HFFc6 (cell line): ENCODE results near the gene JAM2. TPM values are rescaled to one million over a fixed set of nuclear protein-coding genes. Genes with fewer than 3 reads are reported as not detected.
"Not testable (repeated sequence)": the region's sequence is repeated elsewhere in the genome, so short reads cannot be mapped to it uniquely, and the experiment has no call there.

Source experiments
- DNase-seq: peaks from one replicate; pipeline ENCODE4 v3.0.0-alpha.2; 2018
- H3K27ac Mint-ChIP-seq: 2 replicates; pipeline ENCODE4 v1.8.0; 2020; ENCODE audit warnings: mild to moderate bottlenecking, mixed read lengths
- H3K27me3 Mint-ChIP-seq: 2 replicates; pipeline ENCODE4 v1.8.0; 2021; ENCODE audit warnings: mild to moderate bottlenecking, moderate library complexity, mixed read lengths; ENCODE audit not compliant: insufficient read depth
- H3K36me3 Mint-ChIP-seq: 2 replicates; pipeline ENCODE4 v1.8.0; 2021; ENCODE audit warnings: low read depth, mixed read lengths
- H3K4me1 Mint-ChIP-seq: 2 replicates; pipeline ENCODE4 v1.8.0; 2020; ENCODE audit warnings: low read depth, mixed read lengths
- H3K4me3 Mint-ChIP-seq: 2 replicates; pipeline ENCODE4 v1.8.0; 2020; ENCODE audit warnings: mild to moderate bottlenecking, moderate library complexity, mixed read lengths
- H3K9me3 Mint-ChIP-seq: 2 replicates; pipeline ENCODE4 v1.8.0; 2020; ENCODE audit warnings: mild to moderate bottlenecking, mixed read lengths
- CTCF ChIP-seq: fragments of 200-600 bp; sonication (generic); IDR thresholded peaks from 2 replicates; pipeline ENCODE4 v1.5.0; 2021; ENCODE audit warnings: antibody characterized with exemption, mild to moderate bottlenecking
- total RNA-seq, 6 experiments: library from RNA; stranded (reverse); fragmentation: NEBNext Ultra II Directional; extraction: Animal tissue kit (Norgen Biotek cat#: 25700); gene quantifications; 2 replicates in 1 of 6; 3 replicates in 5 of 6; pipeline ENCODE4 v1.2.3, GENCODE V29; 2021

Gene JAM2
- total RNA-seq, 6 experiments from 2014 or later, result 0.19 to 0.48 (median 0.31) TPM; not detected in 1

GRCh38 chr21:25708467-25709065 lies 69.5 kb downstream of the JAM2 start:
- Mint-ChIP-seq H3K4me3 (no peak overlapping the region), H3K27ac (no peak overlapping the region), H3K4me1 (no peaks in the 10 kb centered on the region), H3K36me3 (no peaks in the 10 kb centered on the region), H3K9me3 (no peaks in the 10 kb centered on the region), H3K27me3 (no peaks in the 10 kb centered on the region)
- peak; percentile 96 for TF ChIP-seq CTCF
- DNase-seq, result peak; percentile 33

- no peak overlapping the region for H3K27ac Mint-ChIP-seq
- H3K4me1 Mint-ChIP-seq, result no peaks in the 10 kb centered on the region
- no peaks in the 10 kb centered on the region for H3K9me3 Mint-ChIP-seq
- H3K27me3 Mint-ChIP-seq, result no peaks in the 10 kb centered on the region
- DNase-seq, result no peak
- no peak overlapping the region for H3K4me3 Mint-ChIP-seq
- H3K36me3 Mint-ChIP-seq, result no peaks in the 10 kb centered on the region
- TF ChIP-seq CTCF, result no peak
Measured at GRCh38 chr21:25709684-25710265, 70.7 kb downstream of the JAM2 start.

- Mint-ChIP-seq H3K36me3 (no peaks in the 10 kb centered on the region), H3K9me3 (no peaks in the 10 kb centered on the region), H3K4me3 (no peak overlapping the region), H3K27me3 (no peaks in the 10 kb centered on the region), H3K4me1 (no peaks in the 10 kb centered on the region), H3K27ac (no peak overlapping the region)
- TF ChIP-seq CTCF, result no peak
- no peak for DNase-seq
Measured at GRCh38 chr21:25710550-25710949, 71.5 kb downstream of the JAM2 start.

GRCh38 chr21:25714066-25714465 lies 75.0 kb downstream of the JAM2 start:
- H3K27ac Mint-ChIP-seq, H3K4me1 Mint-ChIP-seq, H3K36me3 Mint-ChIP-seq, DNase-seq, H3K4me3 Mint-ChIP-seq, H3K9me3 Mint-ChIP-seq, H3K27me3 Mint-ChIP-seq: not testable (repeated sequence)

- TF ChIP-seq CTCF, result no peak
- peak; percentile 18 for DNase-seq
- Mint-ChIP-seq H3K9me3 (no peaks in the 10 kb centered on the region), H3K27me3 (no peaks in the 10 kb centered on the region), H3K4me1 (no peaks in the 10 kb centered on the region), H3K4me3 (no peak overlapping the region), H3K36me3 (peaks cover 7% of the 10 kb centered on the region), H3K27ac (no peak overlapping the region)
Measured at GRCh38 chr21:25717491-25718147, 78.6 kb downstream of the JAM2 start.

GRCh38 chr21:25721987-25722386 lies 82.9 kb downstream of the JAM2 start:
- Mint-ChIP-seq H3K27me3 (no peaks in the 10 kb centered on the region), H3K4me3 (no peak overlapping the region), H3K4me1 (no peaks in the 10 kb centered on the region), H3K27ac (no peak overlapping the region), H3K9me3 (no peaks in the 10 kb centered on the region), H3K36me3 (peaks cover 24% of the 10 kb centered on the region)
- DNase-seq, result no peak
- TF ChIP-seq CTCF, result no peak
